GM18951 (cell line): ENCODE measurements around the gene TANGO6.

ENCODE experiments used
- POLR2A ChIP-seq: IDR thresholded peaks from 4 replicates; pipeline ENCODE4 v1.6.1; 2011; ENCODE audit warnings: mild to moderate bottlenecking; ENCODE audit not compliant: insufficient read length, insufficient read depth; ENCODE audit errors: extremely low read depth
- in situ Hi-C: fragments of 300-500 bp; cut with MboI; formaldehyde crosslinking; loops from one replicate; pipeline ENCODE4 v1.12.0; 2022; ENCODE audit warnings: low sequenced_read_pairs, mixed read lengths, inconsistent platforms; ENCODE audit not compliant: unreplicated experiment

TANGO6 gene

DNA sequence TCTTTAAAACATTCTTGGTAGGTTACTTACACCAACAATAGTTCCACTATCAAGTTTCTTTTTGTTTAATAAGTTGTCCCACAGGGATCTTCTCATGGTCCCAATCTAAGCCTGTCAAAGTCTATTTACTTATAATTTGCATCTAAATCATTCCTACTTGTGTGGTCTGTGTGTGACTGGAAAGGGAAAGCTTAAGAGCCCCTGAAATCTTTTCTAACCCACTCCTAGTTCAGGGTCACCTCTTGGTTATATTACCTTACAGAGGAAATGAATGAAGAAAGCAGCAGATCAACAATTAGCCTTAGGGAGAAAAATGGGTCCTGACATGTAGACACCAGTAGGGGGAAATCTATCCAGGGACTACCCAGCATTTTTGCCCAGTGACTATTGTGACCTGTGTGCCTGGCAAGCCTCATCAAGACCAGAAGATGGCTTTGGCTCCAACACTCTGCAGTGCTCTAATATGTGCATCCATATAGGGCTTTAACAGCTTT, 151.7 kb downstream of the TANGO6 start:
- in situ Hi-C loops, result no loop called here
- no peak for TF ChIP-seq POLR2A

DNA sequence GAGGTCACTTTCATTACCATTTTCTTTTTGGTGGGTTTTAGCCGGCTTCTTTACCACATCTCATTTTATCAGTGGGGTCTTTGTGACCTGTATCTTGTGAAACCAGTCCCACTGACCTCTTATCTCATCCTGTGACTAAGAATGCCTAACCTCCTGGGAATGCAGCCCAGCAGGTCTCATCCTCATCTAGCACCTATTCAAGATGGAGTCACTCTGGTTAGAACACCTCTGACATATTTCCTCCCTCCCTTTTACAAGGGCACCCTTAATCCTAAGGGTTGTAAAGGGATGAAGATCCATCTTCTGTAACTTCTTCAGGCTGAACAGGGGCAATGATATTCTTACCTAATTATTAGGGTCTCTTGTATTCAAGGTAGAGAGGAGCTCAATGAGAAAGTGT, 154.2 kb downstream of the TANGO6 start:
- in situ Hi-C loops, result no loop called here
- no peak for TF ChIP-seq POLR2A

DNA sequence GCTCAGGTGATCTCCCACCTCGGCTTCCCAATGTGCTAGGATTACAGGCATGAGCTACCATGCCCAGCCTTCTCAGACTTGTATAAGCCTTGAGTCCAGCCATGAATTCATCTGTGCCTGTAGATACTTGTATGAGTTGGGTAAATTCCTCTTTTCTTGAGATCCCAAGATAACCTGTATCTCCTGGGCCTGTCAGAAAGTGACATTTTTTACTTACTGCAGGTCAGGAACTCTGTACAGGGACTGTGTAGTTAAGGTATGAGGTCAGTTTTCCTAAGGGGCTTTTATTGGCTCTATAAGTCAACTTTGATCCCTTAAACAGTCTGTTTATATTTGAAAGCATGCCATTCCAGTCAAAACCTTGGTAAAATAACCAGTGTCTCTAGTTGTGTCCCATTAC, 155.8 kb downstream of the TANGO6 start:
- TF ChIP-seq POLR2A, result no peak

DNA sequence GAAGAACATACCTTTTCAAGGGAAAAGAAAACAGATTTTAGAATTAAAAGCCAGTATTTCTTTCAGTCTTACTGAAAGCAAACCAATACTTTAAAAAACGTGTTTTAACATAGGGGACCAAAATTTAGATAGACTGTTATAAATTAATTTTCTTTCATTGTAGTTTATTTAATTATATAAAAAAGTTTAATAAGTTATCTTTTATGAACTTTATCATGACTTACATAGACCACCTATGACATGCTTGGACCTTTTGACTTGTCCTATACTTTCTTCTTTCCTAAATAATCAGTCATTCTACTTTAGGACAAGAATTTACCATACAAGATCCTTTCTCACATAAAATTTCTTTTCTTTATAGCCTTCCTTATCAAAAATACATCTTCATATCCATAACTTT, 160.2 kb downstream of the TANGO6 start:
- in situ Hi-C loops, result no loop called here
- no peak for TF ChIP-seq POLR2A

More for the DNA sequence above, 155.8 kb downstream of the TANGO6 start:
- in situ Hi-C loops, result no loop called here

DNA sequence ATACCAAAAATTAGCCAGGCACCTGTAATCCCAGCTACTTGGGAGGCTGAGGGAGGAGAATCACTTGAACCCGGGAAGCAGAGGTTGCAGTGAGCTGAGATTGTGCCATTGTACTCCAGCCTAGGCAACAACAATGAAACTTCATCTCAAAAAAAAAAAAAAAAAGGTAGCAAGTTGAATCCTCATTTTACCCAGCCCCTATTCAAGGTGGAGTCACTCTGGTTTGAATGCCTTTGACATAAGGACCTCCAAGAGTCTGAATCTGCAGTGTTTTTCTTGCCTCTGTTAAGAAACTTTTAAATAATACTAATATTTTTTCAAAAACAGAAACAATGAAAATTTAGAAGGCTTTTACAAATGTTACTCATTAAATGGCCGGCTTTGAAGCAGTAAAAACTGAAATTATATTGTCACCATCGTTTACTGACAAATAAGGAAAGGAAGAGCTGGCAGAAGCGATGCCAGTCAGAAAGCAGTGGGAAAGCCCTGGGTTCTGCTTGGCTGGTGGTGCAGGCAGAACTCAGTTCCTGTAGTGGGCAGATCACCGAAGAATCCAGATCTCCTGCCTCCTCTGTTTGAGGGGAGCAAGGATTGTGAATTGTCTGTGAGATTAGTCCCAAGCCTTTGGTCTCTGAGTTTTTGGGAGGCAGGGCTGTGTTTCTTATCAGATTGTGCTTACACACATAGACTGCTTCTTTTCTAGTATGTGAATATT, 162.5 kb downstream of the TANGO6 start:
- no peak for TF ChIP-seq POLR2A
- in situ Hi-C loops, result no loop called here

DNA sequence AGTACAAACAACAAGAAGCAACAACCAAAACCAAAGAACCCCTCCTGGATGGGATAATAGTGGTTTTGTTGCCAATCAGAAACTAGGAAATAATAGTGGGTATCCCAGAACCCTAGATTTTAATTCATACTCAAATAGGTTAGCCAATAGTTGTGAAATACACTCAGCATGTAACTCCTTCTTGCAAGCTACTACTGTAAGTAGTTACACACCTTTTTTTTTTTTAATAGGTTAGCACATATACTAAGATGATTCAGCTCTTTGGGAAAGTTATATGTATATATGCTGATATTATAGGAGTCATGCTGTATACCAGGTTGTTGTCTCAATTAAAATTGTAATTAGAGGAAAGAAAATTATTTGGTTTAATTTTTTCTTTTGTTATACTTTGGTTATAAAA, 169.6 kb downstream of the TANGO6 start:
- in situ Hi-C loops, result no loop called here
- TF ChIP-seq POLR2A, result no peak

DNA sequence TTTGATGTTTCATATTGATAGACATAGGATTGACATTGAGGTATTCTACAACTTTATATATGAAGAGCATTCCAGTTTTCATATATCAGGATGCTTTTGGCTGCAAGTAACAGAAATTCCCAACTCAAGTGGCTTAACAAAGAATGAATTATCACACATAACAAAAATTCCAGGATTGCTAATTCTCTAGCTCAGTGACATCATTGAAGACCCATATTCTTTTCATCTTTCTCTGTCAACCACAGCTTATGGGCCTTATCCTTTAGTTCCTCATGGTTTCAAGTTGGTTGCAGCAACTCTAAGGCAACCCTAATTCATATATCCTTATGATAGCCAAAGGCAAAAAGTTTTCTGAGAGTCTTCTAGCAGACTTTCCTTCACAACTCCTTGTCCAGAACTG, 170.7 kb downstream of the TANGO6 start:
- in situ Hi-C loops, result no loop called here
- no peak for TF ChIP-seq POLR2A

DNA sequence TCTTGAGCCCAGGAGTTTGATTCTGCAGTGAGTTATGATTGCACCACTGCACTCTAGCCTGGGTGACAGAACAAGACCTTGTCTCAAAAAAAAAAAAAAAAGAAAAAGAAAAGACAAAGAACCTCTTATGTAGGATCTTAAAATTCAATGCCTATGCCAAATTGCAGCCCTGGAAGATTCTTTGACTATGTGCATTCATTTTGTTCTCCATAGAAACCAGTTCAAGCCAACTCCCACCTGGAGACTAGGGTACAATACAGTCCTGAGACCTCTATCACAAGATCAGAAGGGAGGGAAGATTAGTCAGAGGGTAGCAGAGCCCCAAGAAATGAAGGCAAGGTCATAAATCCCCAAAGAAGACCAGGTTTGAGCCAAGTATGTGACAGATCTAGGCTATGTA, 171.5 kb downstream of the TANGO6 start:
- in situ Hi-C loops, result no loop called here
- TF ChIP-seq POLR2A, result no peak

DNA sequence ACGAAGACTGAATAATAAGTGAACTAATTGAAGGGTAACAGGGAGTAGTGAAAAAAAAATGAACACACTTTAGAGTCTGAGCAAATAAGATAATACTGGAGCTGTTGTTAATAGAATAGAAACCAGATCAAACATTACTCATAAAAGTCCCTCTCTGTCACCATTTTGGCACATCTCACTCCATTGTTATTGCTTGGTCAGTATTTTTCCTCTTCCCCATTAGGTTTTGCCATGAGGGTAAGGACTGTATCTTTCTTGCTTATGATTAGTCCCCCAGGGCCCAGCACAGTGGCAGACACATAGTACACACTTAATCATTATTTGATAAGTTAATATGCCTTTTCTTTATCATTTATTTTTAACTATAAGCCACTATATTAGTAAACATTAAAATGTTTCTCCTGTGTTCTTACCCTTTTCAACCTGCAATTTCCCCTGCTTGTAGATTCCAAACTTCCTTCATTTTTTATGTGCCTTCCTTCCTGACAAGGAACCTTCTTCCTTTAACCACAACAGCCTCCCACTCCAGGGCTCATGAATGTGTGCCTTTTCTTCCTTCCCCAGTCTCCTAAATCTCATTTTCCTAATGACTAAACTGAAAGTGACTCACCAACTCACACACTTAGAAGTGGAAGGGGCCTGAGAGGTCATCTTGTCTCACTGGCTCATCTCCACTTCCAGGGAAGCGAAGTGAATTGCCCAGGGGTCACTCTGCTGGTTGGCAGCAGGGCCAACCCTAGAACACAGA, 173.9 kb downstream of the TANGO6 start:
- TF ChIP-seq POLR2A, result no peak

DNA sequence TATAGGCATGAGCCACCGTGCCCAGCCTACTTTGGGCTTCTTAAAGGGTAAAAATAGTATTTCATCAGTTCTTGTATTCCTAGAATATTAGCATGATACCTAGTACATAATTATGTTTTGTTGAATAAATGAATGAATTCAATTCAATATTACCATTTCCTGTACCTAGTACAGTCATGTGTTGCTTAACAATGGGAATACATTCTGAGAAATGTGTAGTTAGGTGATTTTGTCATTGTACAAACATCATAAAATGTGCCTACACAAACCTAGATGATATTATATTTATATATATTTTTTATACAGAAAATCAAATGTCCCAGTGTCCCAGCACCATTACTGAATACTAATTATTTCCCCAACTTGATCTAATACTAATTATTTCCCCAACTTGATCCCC, 176.5 kb downstream of the TANGO6 start:
- no peak for TF ChIP-seq POLR2A
- in situ Hi-C loops, result no loop called here

More for the DNA sequence above, 173.9 kb downstream of the TANGO6 start:
- in situ Hi-C loops, result no loop called here

DNA sequence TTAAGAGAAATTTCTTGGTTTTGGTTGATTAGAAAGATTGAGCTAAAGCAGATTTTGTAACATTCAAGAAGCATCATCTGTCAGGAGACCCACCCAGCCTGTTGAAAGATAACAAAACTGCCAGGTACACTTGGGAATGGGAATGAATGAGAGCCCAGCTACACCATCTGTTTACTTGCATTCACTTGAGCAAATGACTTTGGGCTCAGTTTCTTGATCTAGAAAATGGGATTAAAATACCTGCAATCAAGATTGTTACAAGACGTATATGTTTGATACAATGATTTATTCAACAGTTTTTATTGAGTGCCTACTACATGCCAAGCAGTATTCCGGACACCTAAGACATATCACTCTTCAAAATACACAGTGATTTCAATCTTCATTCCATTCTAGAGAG, 185.8 kb downstream of the TANGO6 start:
- no peak for TF ChIP-seq POLR2A
- in situ Hi-C loops, result no loop called here

DNA sequence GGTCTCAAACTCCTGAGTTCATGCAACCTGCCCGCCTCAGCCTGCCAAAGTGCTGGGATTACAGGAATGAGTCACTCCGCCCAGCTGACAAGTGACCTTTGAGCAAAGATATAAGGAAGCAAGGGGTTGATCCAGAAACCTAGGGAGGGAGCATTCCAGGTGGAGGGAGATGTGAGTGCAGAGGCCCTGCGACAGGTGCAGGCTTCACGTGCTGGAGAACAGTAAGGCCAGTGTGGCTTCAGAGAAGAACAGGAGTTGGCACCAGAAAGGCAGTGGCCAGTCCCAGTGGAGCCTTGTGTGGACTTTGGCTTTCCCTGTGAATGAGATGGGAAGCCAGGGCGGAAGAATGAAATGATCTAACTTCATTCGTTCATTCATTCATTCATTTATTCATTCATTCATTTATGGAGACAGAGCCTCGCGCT, 188.6 kb downstream of the TANGO6 start:
- in situ Hi-C loops, result no loop called here
- no peak for TF ChIP-seq POLR2A

DNA sequence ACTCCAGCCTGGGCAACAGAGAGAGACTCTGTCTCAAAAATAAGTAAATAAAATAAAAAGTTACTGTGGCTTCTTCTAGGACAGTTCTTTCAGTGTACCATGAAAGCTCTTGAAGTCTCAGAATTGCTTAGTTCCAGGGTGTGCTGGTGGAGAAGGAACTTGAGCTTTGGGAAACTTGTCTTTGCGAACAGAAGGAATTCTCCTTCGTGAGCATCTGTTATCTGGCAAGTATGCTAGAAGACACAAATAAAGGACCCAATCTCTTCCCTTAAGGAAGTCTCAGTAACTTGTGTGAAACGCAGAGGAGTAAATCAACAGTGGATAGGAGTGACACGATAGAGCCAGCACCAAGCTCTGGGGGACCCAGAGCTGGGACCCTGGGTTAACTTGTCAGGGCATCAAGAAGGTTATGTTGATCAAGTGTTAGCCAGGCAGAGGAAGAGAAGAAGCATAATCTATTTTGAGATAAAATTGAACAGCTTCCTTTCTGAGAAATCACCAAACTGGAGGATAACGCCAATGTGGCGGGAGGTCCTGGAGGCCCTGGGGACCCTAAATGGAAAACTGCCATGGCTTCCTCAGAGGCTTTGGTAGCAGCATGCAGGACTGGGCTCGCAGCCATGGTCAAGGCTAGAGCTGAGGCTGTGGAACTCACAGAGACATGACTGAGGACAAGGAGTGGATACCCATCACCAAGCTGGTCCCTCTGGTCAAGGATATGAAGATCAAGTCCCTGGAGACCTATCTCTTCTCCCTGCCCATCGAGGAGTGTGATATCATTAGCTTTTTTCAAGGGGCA, 190.0 kb downstream of the TANGO6 start:
- in situ Hi-C loops, result no loop called here
- TF ChIP-seq POLR2A, result no peak
